GM12878 (cell line): ENCODE results near the gene GLMN. TPM values are rescaled to one million over a fixed set of nuclear protein-coding genes. Genes with fewer than 3 reads are reported as not detected.

Experiments used
- ATAC-seq: fragments of 200-7000 bp; cut with Tn5 transposase; 3 replicates; pipeline ENCODE4 v1.9.1; 2020; ENCODE audit warnings: mild to moderate bottlenecking, moderate library complexity
- BruUV-seq: library from RNA; stranded (reverse); fragments of 400-500 nt; replicated peaks from 2 replicates; lab custom pipeline; 2021; lab: Mats Ljungman, UMichigan
- CTCF ChIA-PET: fragments of 300-600 bp; sonication (Branson Sonifier 250); formaldehyde crosslinking; extraction: SDS; loops from one replicate; lab custom pipeline; 2021; ENCODE audit warnings: inconsistent platforms; lab: Yijun Ruan, JAX
- POLR2A ChIA-PET: fragments of 350-600 bp; formaldehyde crosslinking; extraction: SDS; loops from one replicate; lab custom pipeline; 2021; ENCODE audit warnings: inconsistent platforms; lab: Charles Lee
- RAD21 ChIA-PET: fragments of 300-600 bp; sonication (Branson Sonifier 250); formaldehyde crosslinking; loops from one replicate; lab custom pipeline; 2023; ENCODE audit warnings: antibody characterized with exemption; ENCODE audit not compliant: unreplicated experiment; lab: Charles Lee
- SMC1A ChIA-PET: fragments of 300-600 bp; sonication (Branson Sonifier 250); formaldehyde crosslinking; loops from one replicate; lab custom pipeline; 2023; ENCODE audit not compliant: unreplicated experiment, uncharacterized antibody; lab: Charles Lee
- DNase-seq: peaks from one replicate; pipeline ENCODE4 v3.0.0-alpha.2; 2011; ENCODE audit warnings: low read depth, low spot score
- FAIRE-seq: peaks from 3 replicates; lab custom pipeline; 2011; peaks lifted over from hg19 to GRCh38; lab: Jason Lieb, UNC
- H2AFZ ChIP-seq: 2 replicates; pipeline ENCODE4 v1.6.0; 2011; ENCODE audit warnings: low read depth, low read length, control low read depth; ENCODE audit not compliant: control insufficient read depth
- H3K27ac ChIP-seq: 2 replicates; pipeline ENCODE4 v1.5.1; 2011; ENCODE audit warnings: control low read depth; ENCODE audit not compliant: control insufficient read depth, insufficient read depth
- H3K27me3 ChIP-seq, 2 experiments: replicated peaks in 1 of 2; 2 replicates each; pipeline versions ENCODE4 v1.6.0 to v1.6.1; 2011; ENCODE audit warnings: low read length in 1 of 2; ENCODE audit not compliant: control insufficient read depth in 2 of 2, insufficient read depth in 2 of 2
- H3K36me3 ChIP-seq, 2 experiments: 2 replicates each; pipeline ENCODE4 v1.5.1; 2011; ENCODE audit warnings: low read length in 1 of 2; ENCODE audit not compliant: control insufficient read depth in 2 of 2, insufficient read depth in 2 of 2
- H3K4me1 ChIP-seq: 2 replicates; pipeline ENCODE4 v1.6.1; 2011; ENCODE audit warnings: mild to moderate bottlenecking, low read length, moderate library complexity, mixed read lengths; ENCODE audit not compliant: control insufficient read depth, insufficient read depth
- H3K4me2 ChIP-seq: 2 replicates; pipeline ENCODE4 v1.6.0; 2011; ENCODE audit warnings: control low read depth; ENCODE audit not compliant: control insufficient read depth, insufficient read depth
- H3K4me3 ChIP-seq: fragments of 200-600 bp; sonication (generic); 2 replicates; pipeline ENCODE4 v1.5.1; 2016
- H3K79me2 ChIP-seq: 2 replicates; pipeline ENCODE4 v1.6.0; 2011; ENCODE audit warnings: low read length; ENCODE audit not compliant: control insufficient read depth, insufficient read depth
- H3K9ac ChIP-seq: 2 replicates; pipeline ENCODE4 v1.8.0; 2011; ENCODE audit warnings: low read length, control low read depth, mixed read lengths; ENCODE audit not compliant: control insufficient read depth, insufficient read depth
- H3K9me3 ChIP-seq: replicated peaks from 3 replicates; pipeline ENCODE4 v1.5.1; 2011; ENCODE audit warnings: mild to moderate bottlenecking, low read length; ENCODE audit not compliant: control insufficient read depth, insufficient read depth
- H4K20me1 ChIP-seq: 2 replicates; pipeline ENCODE4 v1.6.0; 2011; ENCODE audit not compliant: control insufficient read depth, insufficient read depth
- BCL3 ChIP-seq: IDR thresholded peaks from 2 replicates; pipeline ENCODE4 v1.6.1; 2011; ENCODE audit warnings: borderline replicate concordance, low read depth, mild to moderate bottlenecking, moderate library complexity, low read length; ENCODE audit not compliant: insufficient read depth, poor library complexity, severe bottlenecking
- BRCA1 ChIP-seq: IDR thresholded peaks from 2 replicates; pipeline ENCODE4 v1.6.1; 2011; ENCODE audit warnings: low read depth, low read length, improper control_type of control experiment
- CEBPB ChIP-seq, 2 experiments: fragments of 150-350 bp in 1 of 2; IDR thresholded peaks; 2 replicates each; pipeline ENCODE4 v1.6.1; 2012 to 2014; ENCODE audit warnings: low read depth in 2 of 2, low read length in 2 of 2, borderline replicate concordance in 1 of 2, inconsistent platforms in 1 of 2
- in situ Hi-C: fragments of 300-500 bp; cut with MboI; formaldehyde crosslinking; loops from 9 replicates; pipeline ENCODE4 v1.14.3; 2018; ENCODE audit warnings: mixed read lengths
- intact Hi-C: fragments of 100-400 bp; cut with micrococcal nuclease; formaldehyde crosslinking; loops from one replicate; pipeline ENCODE4 v1.14.2; 2022; ENCODE audit not compliant: unreplicated experiment
- polyA plus RNA-seq, 11 experiments: library from polyadenylated mRNA; depleted of rRNA in 4 of 11; unstranded in 6 of 11; stranded (reverse) in 5 of 11; fragments of >200 nt; fragmentation: Nextera tagmentation in 4 of 11; fragmentation: Illumina TruSeq in 1 of 11; extraction: Ambion mirVana in 4 of 11; extraction: Trizol in 1 of 11; gene quantifications; 1 replicate in 1 of 11; 2 replicates in 10 of 11; pipeline versions ENCODE4 v1.2.1 to v1.2.3, GENCODE V29; 2011 to 2016; ENCODE audit warnings: inconsistent platforms in 2 of 11, missing spikeins in 2 of 11, low read depth in 1 of 11
- total RNA-seq, 4 experiments: library from RNA; depleted of rRNA in 3 of 4; stranded (reverse); fragments of >200 nt in 3 of 4; fragmentation: Illumina TruSeq in 1 of 4; extraction: Trizol in 1 of 4; gene quantifications; 2 replicates each; pipeline versions ENCODE4 v1.2.1 to v1.2.3, GENCODE V29; 2013 to 2021

Gene GLMN
- total and polyA plus RNA-seq, 10 of the 15 experiments (the other 5 are each of a cell fraction or from before 2014, with no cell fraction given) = 11.5 to 33.7 (median 16.7) TPM

GRCh38 chr1:92324784-92325183 is 26.0 kb upstream of the GLMN start:
- CTCF ChIA-PET = interaction anchor here (1.2 to 1.4 kb wide), 3 partner anchors 11 to 34 kb away, joined by 3 to 4 read pairs (median 3); no protein-coding TSS in a partner anchor
- no peak overlapping the region for H3K27ac ChIP-seq
- H3K79me2 ChIP-seq = no peaks in the 10 kb centered on the region
- FAIRE-seq = no peak
- H3K9me3 ChIP-seq = peaks cover 5% of the 10 kb centered on the region; the same call in 2 of the 3 replicates
- POLR2A ChIA-PET = interaction anchor here (1.0 kb wide), 1 partner anchor 9 kb away, joined by 3 read pairs; no protein-coding TSS in a partner anchor
- SMC1A ChIA-PET = no interaction called here
- H4K20me1 ChIP-seq = no peaks in the 10 kb centered on the region
- no peak for DNase-seq
- H3K4me2 ChIP-seq = no peak overlapping the region
- no peaks in the 10 kb centered on the region for H3K4me1 ChIP-seq
- no peaks in the 10 kb centered on the region for H3K27me3 ChIP-seq
- H3K9ac ChIP-seq = no peak overlapping the region
- RAD21 ChIA-PET = no interaction called here
- intact Hi-C loops = no loop called here
- in situ Hi-C loops = no loop called here
- no peak for ATAC-seq
- no peak for TF ChIP-seq BRCA1
- TF ChIP-seq CEBPB (IDR thresholded peaks at IDR 0.05; ENCODE audit: borderline replicate concordance in 1 of 2, low read depth in 2 of 2, low read length in 2 of 2) = no peak
- no peak for TF ChIP-seq BCL3
- H3K36me3 ChIP-seq = peaks cover 4 to 15% of the 10 kb centered on the region in 2 experiments; a peak in 3 of 4 replicates
- no TSS peak for BruUV-seq
- no peak overlapping the region for H2AFZ ChIP-seq
- H3K4me3 ChIP-seq = no peak overlapping the region
